22Rv1 (cell line): ENCODE data around the gene SOAT2.
"Not testable (repeated sequence)": the region's sequence is repeated elsewhere in the genome, so short reads cannot be mapped to it uniquely, and the experiment has no call there.

Experiments used
- CTCF ChIP-seq: fragments of 450-650 bp; IDR thresholded peaks from 2 replicates; pipeline ENCODE4 v1.5.1; 2017; ENCODE audit warnings: mild to moderate bottlenecking
- ZFX ChIP-seq: fragments of 450-650 bp; IDR thresholded peaks from 2 replicates; pipeline ENCODE4 v1.6.1; 2017; ENCODE audit warnings: antibody characterized with exemption, borderline replicate concordance

DNA sequence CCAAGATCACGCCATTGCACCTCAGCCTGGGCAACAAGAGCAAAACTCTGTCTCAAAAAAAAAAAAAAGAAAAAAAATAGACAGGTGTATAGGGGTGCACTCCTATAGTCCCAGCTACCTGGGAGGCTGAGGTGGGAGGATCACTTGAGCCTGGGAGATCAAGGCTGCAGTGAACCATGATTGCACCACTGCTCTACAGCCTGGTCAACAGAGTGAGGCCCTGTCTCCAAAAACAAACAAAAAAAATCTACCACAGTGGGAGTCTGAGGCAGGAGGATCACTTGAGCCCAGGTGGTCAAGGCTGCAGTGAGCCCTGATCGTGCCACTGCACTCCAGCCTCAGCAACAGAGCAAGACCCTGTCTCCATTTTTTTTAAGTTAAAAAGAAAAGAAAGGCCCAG is 59.7 kb downstream of the SOAT2 start:
- TF ChIP-seq CTCF, ZFX: not testable (repeated sequence)
